Fibroblast of skin of left biceps (primary cell): ENCODE data around the gene CCDC102B.

ENCODE experiments used
- DNase-seq, 2 experiments: peaks; one replicate each; pipeline ENCODE4 v3.0.0-alpha.2; 2013; ENCODE audit warnings: low read depth in 2 of 2

Gene CCDC102B

GRCh38 chr18:69085951-69086350 is 288.1 kb downstream of the CCDC102B start:
- DNase-seq: no peak

- no peak for DNase-seq
These were observed 291.1 kb downstream of the CCDC102B start for GRCh38 chr18:69088973-69089372.

GRCh38 chr18:69097349-69097748 is 299.5 kb downstream of the CCDC102B start:
- no peak for DNase-seq

- DNase-seq: no peak
These were observed 305.1 kb downstream of the CCDC102B start for GRCh38 chr18:69102959-69103358.
